ENCODE data around the gene ETV5.

Gene ETV5

GRCh38 chr3:186053954-186054791, 54.7 kb downstream of the ETV5 start:
- H3K4me3 ChIP-seq (ENCODE audit: control insufficient read depth, low read depth, low read length): no peak overlapping the region
- DNase-seq (ENCODE audit: low read depth): no peak
- TF ChIP-seq CTCF (IDR thresholded peaks at IDR 0.05; ENCODE audit: control insufficient read depth, insufficient read depth, low read depth, low read length, missing control alignments): no peak

GRCh38 chr3:186052096-186052840, 56.6 kb downstream of the ETV5 start:
- no peak for DNase-seq (ENCODE audit: low read depth)
- no peak overlapping the region for H3K4me3 ChIP-seq (ENCODE audit: control insufficient read depth, low read depth, low read length)
- no peak for TF ChIP-seq CTCF (IDR thresholded peaks at IDR 0.05; ENCODE audit: control insufficient read depth, insufficient read depth, low read depth, low read length, missing control alignments)

- DNase-seq (ENCODE audit: low read depth): no peak
- H3K4me3 ChIP-seq (ENCODE audit: control insufficient read depth, low read depth, low read length): no peak overlapping the region
- TF ChIP-seq CTCF (IDR thresholded peaks at IDR 0.05; ENCODE audit: control insufficient read depth, insufficient read depth, low read depth, low read length, missing control alignments): no peak
Measured at GRCh38 chr3:186049001-186049400, 59.9 kb downstream of the ETV5 start.

- no peak overlapping the region for H3K4me3 ChIP-seq (ENCODE audit: control insufficient read depth, low read depth, low read length)
- no peak for TF ChIP-seq CTCF (IDR thresholded peaks at IDR 0.05; ENCODE audit: control insufficient read depth, insufficient read depth, low read depth, low read length, missing control alignments)
- no peak for DNase-seq (ENCODE audit: low read depth)
Measured at GRCh38 chr3:186048119-186048518, 60.8 kb downstream of the ETV5 start.

- no peak for TF ChIP-seq CTCF (IDR thresholded peaks at IDR 0.05; ENCODE audit: control insufficient read depth, insufficient read depth, low read depth, low read length, missing control alignments)
- DNase-seq (ENCODE audit: low read depth): no peak
- no peak overlapping the region for H3K4me3 ChIP-seq (ENCODE audit: control insufficient read depth, low read depth, low read length)
Measured at GRCh38 chr3:186046838-186047237, 62.1 kb downstream of the ETV5 start.

- DNase-seq (ENCODE audit: low read depth): no peak
- TF ChIP-seq CTCF (IDR thresholded peaks at IDR 0.05; ENCODE audit: control insufficient read depth, insufficient read depth, low read depth, low read length, missing control alignments): no peak
- H3K4me3 ChIP-seq (ENCODE audit: control insufficient read depth, low read depth, low read length): no peak overlapping the region
Measured at GRCh38 chr3:186044968-186045367, 63.9 kb downstream of the ETV5 start.

Measured in AG09309 (cell line).